GM21529 (cell line): ENCODE data around the gene TRMT10B.
A peak's percentile ranks its signal among the peaks of the same experiment; 100 is the strongest.
"Not testable (repeated sequence)": the region's sequence is repeated elsewhere in the genome, so short reads cannot be mapped to it uniquely, and the experiment has no call there.

Source experiments
- ATAC-seq: cut with Tn5 transposase; IDR thresholded peaks from one replicate; pipeline ENCODE4 v1.9.1; 2021; ENCODE audit not compliant: unreplicated experiment

Gene TRMT10B

GRCh38 chr9:37798677-37799076 is 45.1 kb downstream of the TRMT10B start:
- no peak for ATAC-seq

GRCh38 chr9:37800631-37801286 is 47.2 kb downstream of the TRMT10B start, which contains the start of gene DCAF10:
DCAF10 (plus strand) TSS chr9:37800797; CDS start chr9:37800867, 70 bp downstream.
- ATAC-seq: peak; percentile 77

DNA sequence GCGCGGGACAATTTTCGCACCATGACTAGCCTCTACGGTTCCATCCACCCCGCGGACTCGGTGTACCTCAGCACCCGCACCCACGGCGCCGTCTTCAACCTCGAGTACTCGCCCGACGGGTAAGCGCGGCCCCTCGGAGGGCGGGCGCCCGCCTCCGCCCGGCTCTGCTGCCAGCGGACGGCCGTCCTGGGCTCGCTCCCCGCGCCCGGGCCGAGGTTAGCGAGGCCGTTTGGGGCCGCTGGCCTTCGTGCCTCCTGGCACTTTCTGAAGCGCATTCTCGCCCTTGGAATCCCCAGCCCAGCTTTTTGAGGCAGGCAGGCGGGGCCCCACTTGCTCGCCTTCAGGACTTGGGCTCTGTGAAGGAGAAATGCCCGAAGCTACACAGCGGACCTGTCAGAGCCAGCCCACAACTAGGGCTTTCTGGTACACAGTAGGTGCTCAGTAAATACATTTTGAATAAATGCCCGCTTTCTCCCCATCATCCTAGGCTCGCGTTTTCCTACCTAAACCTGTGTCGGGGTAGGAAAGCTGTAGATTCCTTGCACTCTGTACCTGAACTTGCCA is 47.8 kb downstream of the TRMT10B start:
- peak; percentile 45 for ATAC-seq

- no peak for ATAC-seq
Observed at GRCh38 chr9:37801959-37802711, 48.5 kb downstream of the TRMT10B start.

GRCh38 chr9:37806271-37806670 is 52.7 kb downstream of the TRMT10B start:
- no peak for ATAC-seq

GRCh38 chr9:37809676-37810075 is 56.1 kb downstream of the TRMT10B start:
- ATAC-seq: not testable (repeated sequence)

DNA sequence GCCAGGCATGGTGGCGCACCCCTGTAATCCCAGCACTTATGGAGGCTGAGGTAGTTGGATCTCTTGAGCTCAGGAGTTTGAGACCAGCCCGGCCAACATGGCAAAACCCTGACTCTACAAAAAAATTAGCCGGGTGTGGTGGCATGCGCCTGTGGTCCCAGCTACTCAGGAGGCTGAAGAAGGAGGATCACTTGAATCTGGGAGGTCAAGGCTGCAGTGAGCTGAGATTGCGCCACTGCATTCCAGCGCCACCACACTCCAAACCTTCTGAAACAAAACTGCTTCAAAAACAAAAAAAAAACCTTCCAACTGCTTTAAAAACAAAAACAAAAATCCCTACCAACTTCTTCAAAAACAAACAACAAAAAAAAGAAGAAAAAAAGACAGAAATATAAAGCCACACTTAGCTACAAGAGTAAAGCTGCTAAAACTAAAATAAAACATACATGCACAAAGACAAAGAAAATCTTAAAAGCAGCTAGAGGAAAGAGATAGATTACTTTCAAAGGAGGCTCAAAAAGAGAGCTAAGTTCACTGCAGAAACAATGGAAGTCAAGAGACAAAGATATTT is 58.4 kb downstream of the TRMT10B start:
- ATAC-seq: no peak

DNA sequence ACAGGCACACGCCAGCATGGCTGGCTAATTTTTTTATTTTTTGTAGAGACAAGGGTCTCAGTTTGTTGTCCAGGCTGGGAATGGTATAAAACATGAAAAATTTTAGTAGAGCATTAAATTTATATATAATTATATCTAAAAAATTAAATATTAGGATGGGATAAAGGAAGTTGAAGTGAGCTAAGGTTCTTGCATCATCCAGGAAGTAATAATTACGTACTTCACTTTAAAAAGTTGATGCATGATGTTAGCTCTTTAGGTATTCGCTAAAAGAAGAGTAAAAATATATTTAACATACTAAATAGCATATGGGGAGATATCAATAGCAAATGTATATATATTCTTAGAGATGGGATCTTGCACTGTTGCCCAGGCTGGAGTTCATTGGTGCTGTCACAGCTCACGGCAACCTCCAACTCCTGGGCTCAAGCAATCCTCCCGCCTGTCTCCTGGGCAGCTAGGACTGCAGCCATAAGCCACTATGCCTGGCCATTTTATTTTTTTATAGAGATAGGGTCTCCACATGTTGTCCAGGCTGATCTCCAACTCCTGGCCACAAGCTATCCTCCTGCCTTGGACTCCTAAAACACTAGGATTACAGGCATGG is 59.3 kb downstream of the TRMT10B start:
- no peak for ATAC-seq

DNA sequence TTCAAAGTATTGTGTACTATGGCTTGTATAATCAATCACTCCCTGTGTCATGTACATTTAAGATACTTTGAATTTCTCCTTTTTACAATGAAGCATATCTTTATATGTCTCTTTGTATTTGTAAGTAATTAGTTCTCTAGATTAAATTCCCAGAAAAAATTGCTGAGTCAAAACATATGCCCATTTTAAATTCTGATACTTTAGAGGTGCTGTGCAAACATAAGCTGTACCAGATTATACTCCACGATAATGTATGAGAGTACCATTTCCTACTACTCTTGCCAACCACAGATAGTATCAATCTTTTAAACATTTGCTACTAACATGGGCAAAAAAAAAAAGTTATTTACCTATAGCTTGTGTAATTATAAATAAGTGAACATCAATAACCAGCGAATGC is 65.2 kb downstream of the TRMT10B start:
- ATAC-seq: no peak

- ATAC-seq: peak; percentile 51
Observed at GRCh38 chr9:37820142-37820541, 66.5 kb downstream of the TRMT10B start.

- not testable (repeated sequence) for ATAC-seq
Observed at GRCh38 chr9:37825174-37825573, 71.6 kb downstream of the TRMT10B start.

DNA sequence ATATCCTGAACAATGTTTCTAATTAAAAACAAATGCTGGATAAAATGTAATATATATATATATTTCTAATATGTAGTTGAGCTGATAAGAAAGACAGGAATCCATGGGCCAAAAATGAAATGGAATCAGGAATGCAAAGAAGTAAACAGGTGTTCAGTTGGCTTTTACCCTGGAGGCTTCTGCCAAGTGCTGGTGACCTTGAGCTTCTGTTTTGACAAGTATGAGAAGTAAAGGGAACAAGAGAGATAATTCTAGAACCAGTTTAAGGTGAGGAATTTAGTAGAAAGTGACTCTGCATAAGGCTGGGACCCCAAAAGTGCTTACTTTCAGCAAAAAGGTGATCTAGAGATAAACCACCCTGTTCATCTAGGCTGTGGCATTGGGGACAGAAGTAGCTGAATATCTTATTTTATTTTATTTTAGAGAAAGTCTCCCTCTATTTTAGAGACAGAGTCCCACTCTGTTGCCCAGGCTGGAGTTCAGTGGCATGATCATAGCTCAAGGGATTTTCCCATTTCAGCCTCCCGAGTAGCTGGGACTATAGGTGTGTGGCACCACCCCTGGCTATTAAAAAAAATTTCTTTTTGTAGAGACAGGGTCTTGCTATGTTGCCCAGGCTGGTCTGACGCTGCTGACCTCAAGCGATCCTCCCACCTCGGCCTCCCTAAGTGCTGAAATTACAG is 74.0 kb downstream of the TRMT10B start:
- no peak for ATAC-seq
